K562 (cell line): ENCODE measurements around the gene TMEM53. TPM values are rescaled to one million over a fixed set of nuclear protein-coding genes. Genes with fewer than 3 reads are reported as not detected.

ENCODE experiments used
- BACH1 ChIP-seq: fragments of 200-800 bp; sonication (Bioruptor generic); IDR thresholded peaks from 2 replicates; pipeline ENCODE4 v1.6.1; 2016; ENCODE audit warnings: missing genetic modification characterization, missing compliant biosample characterization
- BCLAF1 ChIP-seq, 2 experiments: fragments of 450-650 bp in 1 of 2; IDR thresholded peaks; 2 replicates each; pipeline ENCODE4 v1.6.1; 2011 to 2017; ENCODE audit warnings: low read depth in 2 of 2, antibody characterized with exemption in 1 of 2, borderline replicate concordance in 1 of 2, low read length in 1 of 2, mild to moderate bottlenecking in 1 of 2, mixed read lengths in 1 of 2; ENCODE audit not compliant: control insufficient read depth in 1 of 2
- CCNT2 ChIP-seq: IDR thresholded peaks from 2 replicates; pipeline ENCODE4 v1.6.1; 2011; ENCODE audit warnings: borderline replicate concordance, low read depth, mild to moderate bottlenecking, moderate library complexity, mixed read lengths, low read length; ENCODE audit not compliant: insufficient read length; ENCODE audit errors: extremely low read depth
- CREBBP ChIP-seq: IDR thresholded peaks from one replicate; pipeline ENCODE4 v1.6.1; 2012; ENCODE audit warnings: low read depth, mild to moderate bottlenecking, control low read depth, inconsistent platforms, low read length
- ETS2 ChIP-seq: IDR thresholded peaks from 2 replicates; pipeline ENCODE4 v1.6.1; 2016; ENCODE audit warnings: borderline replicate concordance, missing genetic modification characterization, mild to moderate bottlenecking, moderate library complexity, missing compliant biosample characterization; ENCODE audit not compliant: poor library complexity, severe bottlenecking
- GATAD2A ChIP-seq: fragments of 450-650 bp; IDR thresholded peaks from 2 replicates; pipeline ENCODE4 v1.6.1; 2017
- HDAC1 ChIP-seq, 2 experiments: fragments of 450-650 bp; IDR thresholded peaks; 2 replicates each; pipeline ENCODE4 v1.6.1; 2016 to 2017; ENCODE audit warnings: inconsistent platforms in 1 of 2, mild to moderate bottlenecking in 1 of 2, moderate library complexity in 1 of 2
- HNRNPUL1 ChIP-seq: fragments of 200-400 bp; formaldehyde crosslinking; IDR thresholded peaks from 2 replicates; pipeline ENCODE4 v1.6.1; 2017; ENCODE audit warnings: low read length
- JUNB ChIP-seq: fragments of 450-650 bp; formaldehyde crosslinking; conservative IDR thresholded peaks from 2 replicates; pipeline ENCODE4 v1.4.0; 2020; ENCODE audit warnings: mild to moderate bottlenecking
- NFATC3 ChIP-seq: fragments of 450-650 bp; IDR thresholded peaks from 2 replicates; pipeline ENCODE4 v1.6.1; 2017; ENCODE audit warnings: mild to moderate bottlenecking
- NFE2 ChIP-seq: IDR thresholded peaks from 2 replicates; pipeline ENCODE4 v1.6.1; 2014; ENCODE audit warnings: antibody characterized with exemption, low read depth
- POLR2B ChIP-seq: fragments of 450-650 bp; IDR thresholded peaks from 2 replicates; pipeline ENCODE4 v1.6.1; 2018; ENCODE audit warnings: low read depth; ENCODE audit not compliant: partially characterized antibody
- SAP30 ChIP-seq: fragments of 200-600 bp; sonication (generic); IDR thresholded peaks from 2 replicates; pipeline ENCODE4 v1.6.1; 2012; ENCODE audit warnings: borderline replicate concordance, low read depth, mild to moderate bottlenecking, moderate library complexity, low read length, control low read depth, inconsistent platforms; ENCODE audit not compliant: insufficient read depth, poor library complexity, severe bottlenecking
- SIRT6 ChIP-seq: IDR thresholded peaks from one replicate; pipeline ENCODE4 v1.6.1; 2012; ENCODE audit warnings: low read depth, mild to moderate bottlenecking, control low read depth, inconsistent platforms, low read length, moderate library complexity
- STAT6 ChIP-seq: sonication (generic); formaldehyde crosslinking; IDR thresholded peaks from 2 replicates; pipeline ENCODE4 v1.8.1; 2023; ENCODE audit warnings: mild to moderate bottlenecking, missing genetic modification reagents
- TEAD4 ChIP-seq, 2 experiments: sonication (generic) in 1 of 2; formaldehyde crosslinking in 1 of 2; IDR thresholded peaks; 2 replicates each; pipeline versions ENCODE4 v1.6.1 to v1.8.0; 2012 to 2022; ENCODE audit warnings: borderline replicate concordance in 1 of 2, inconsistent platforms in 1 of 2, low read length in 1 of 2, mild to moderate bottlenecking in 1 of 2, missing genetic modification reagents in 1 of 2
- ZFP1 ChIP-seq: fragments of 450-650 bp; formaldehyde crosslinking; IDR thresholded peaks from 2 replicates; pipeline ENCODE4 v1.4.0; 2020; ENCODE audit warnings: mild to moderate bottlenecking, mixed read lengths
- ZNF707 ChIP-seq: fragments of 250-450 bp; sonication (Bioruptor Pico); conservative IDR thresholded peaks from 2 replicates; pipeline ENCODE4 v1.8.0; 2022; ENCODE audit warnings: inconsistent platforms, mild to moderate bottlenecking, moderate library complexity
- ZNF740 ChIP-seq, 3 experiments: fragments of 200-800 bp in 1 of 3; sonication (Bioruptor generic) in 1 of 3; sonication (generic) in 1 of 3; formaldehyde crosslinking in 1 of 3; IDR thresholded peaks; 2 replicates each; pipeline versions ENCODE4 v1.6.1 to v1.8.0; 2016 to 2022; ENCODE audit warnings: mild to moderate bottlenecking in 2 of 3, missing compliant biosample characterization in 2 of 3, missing genetic modification characterization in 2 of 3, missing genetic modification reagents in 1 of 3
- polyA plus RNA-seq, 8 experiments: library from polyadenylated mRNA; depleted of rRNA in 4 of 8; stranded (reverse) in 5 of 8; unstranded in 3 of 8; fragments of >200 nt; fragmentation: Nextera tagmentation in 2 of 8; fragmentation: Illumina TruSeq in 1 of 8; extraction: Ambion mirVana in 2 of 8; extraction: Trizol in 1 of 8; gene quantifications; 2 replicates each; pipeline versions ENCODE4 v1.2.1 to v1.2.3, GENCODE V29; 2011 to 2014; ENCODE audit warnings: inconsistent platforms in 1 of 8, missing spikeins in 1 of 8
- total RNA-seq, 7 experiments: library from RNA; depleted of rRNA in 6 of 7; stranded (reverse); fragments of >200 nt in 6 of 7; fragmentation: Illumina TruSeq in 2 of 7; extraction: Trizol in 2 of 7; gene quantifications; 2 replicates each; pipeline versions ENCODE4 v1.2.1 to v1.2.3, GENCODE V29; 2011 to 2021; ENCODE audit warnings: low replicate concordance in 1 of 7

Gene TMEM53
- total and polyA plus RNA-seq, 9 of the 15 experiments (the other 6 are each of a cell fraction or from before 2014, with no cell fraction given), result 0.23 to 3.7 (median 2.0) TPM

DNA sequence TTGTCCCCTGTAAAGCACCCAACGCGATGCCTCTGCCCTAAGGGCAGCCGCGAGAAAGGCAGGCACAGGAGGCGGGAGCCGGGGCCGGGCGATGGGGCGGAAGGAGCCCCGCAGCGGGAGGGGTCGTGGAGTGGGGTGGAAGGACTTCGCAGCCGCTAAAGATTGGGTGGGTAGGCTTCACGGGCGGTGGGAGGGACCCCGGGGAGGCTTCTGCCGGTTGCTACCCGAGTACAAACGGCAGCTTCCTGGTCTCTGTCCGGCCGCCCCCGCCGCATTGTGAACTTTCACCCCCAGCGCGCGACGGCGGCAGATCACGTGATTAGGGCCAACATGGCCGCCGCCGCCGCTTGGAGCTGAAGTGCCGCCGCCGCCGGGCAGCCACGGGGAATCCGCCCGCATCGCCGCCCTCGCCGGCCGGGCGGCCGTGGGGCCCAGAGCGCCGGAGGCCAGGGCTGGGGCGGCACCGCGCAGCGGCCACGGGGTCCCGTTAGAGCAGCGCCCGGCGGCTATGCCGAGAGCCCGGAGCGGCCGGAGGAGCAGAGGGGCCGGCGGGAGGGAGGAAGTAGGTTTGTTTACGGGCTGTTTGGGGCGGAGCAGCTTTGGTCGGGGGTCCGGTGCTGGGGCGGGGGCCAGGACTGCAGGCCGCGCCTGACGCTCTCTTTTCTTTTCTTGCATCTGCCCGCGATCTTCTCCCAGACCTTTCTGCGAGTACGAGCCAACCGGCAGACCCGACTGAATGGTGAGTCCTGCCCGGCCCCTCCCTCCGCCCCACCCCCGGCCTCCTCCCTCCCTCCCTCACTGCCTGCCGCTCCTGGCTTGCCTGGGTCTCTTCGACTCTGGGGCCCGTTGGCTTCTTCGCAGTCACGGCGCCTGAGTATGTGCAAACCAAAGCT is 42.4 kb downstream of the TMEM53 start (continued):
- 0 out of 4 replicates have a peak, but pooled peaks of 1 of the 2 experiments have one; percentile 39 for TF ChIP-seq BCLAF1 (IDR thresholded peaks at IDR 0.05; ENCODE audit: borderline replicate concordance in 1 of 2, control insufficient read depth in 1 of 2, low read depth in 2 of 2, low read length in 1 of 2)
- TF ChIP-seq JUNB (CRISPR knock-in tag), result no peak
- TF ChIP-seq HDAC1 (IDR thresholded peaks at IDR 0.05), result peak in 1 of 2 experiments; percentile 68; a peak in 2 of 4 replicates
- no peak for TF ChIP-seq NFE2
- TF ChIP-seq ETS2 (tag), result peak; percentile 32
- peak; percentile 92 for TF ChIP-seq CCNT2
- TF ChIP-seq ZNF707, result no peak
- TF ChIP-seq GATAD2A, result no peak
- peak; percentile 92 for TF ChIP-seq SAP30
- TF ChIP-seq NFATC3, result no peak
- no peak; the same call in 1 of the 2 replicates for TF ChIP-seq STAT6
- no peak for TF ChIP-seq ZNF740 (CRISPR knock-in tag; IDR thresholded peaks at IDR 0.05)
- peak in 1 of 2 experiments; percentile 57; a peak in 1 of 4 replicates for TF ChIP-seq ZNF740 (tag; IDR thresholded peaks at IDR 0.05)
- TF ChIP-seq SIRT6, result peak; percentile 6
- TF ChIP-seq HNRNPUL1, result no peak
- TF ChIP-seq TEAD4 (IDR thresholded peaks at IDR 0.05; ENCODE audit: low read length), result no peak
- no peak for TF ChIP-seq TEAD4 (CRISPR knock-in tag; IDR thresholded peaks at IDR 0.05; ENCODE audit: borderline replicate concordance)
- TF ChIP-seq BACH1 (tag), result no peak
- TF ChIP-seq POLR2B, result peak; percentile 72
- no peak for TF ChIP-seq CREBBP
- TF ChIP-seq ZFP1 (CRISPR knock-in tag), result no peak
